Large intestine (tissue), 12 donors: ENCODE measurements around the gene KHDRBS2. TPM values are rescaled to one million over a fixed set of nuclear protein-coding genes. Genes with fewer than 3 reads are reported as not detected.

ENCODE experiments used
- DNase-seq, 2 donors: peaks; one replicate each; pipeline versions ENCODE4 v3.0.0 to v3.0.0-alpha.2; 2013
- H3K27ac ChIP-seq: one replicate; pipeline ENCODE4 v1.5.1; 2013; ENCODE audit warnings: low read length
- H3K27me3 ChIP-seq: 2 replicates; pipeline ENCODE4 v1.6.1; 2013; ENCODE audit warnings: low read length; ENCODE audit not compliant: control insufficient read depth, insufficient read depth
- H3K36me3 ChIP-seq: 2 replicates; pipeline ENCODE4 v1.6.1; 2013; ENCODE audit warnings: low read length; ENCODE audit not compliant: control insufficient read depth, insufficient read depth
- H3K4me1 ChIP-seq: one replicate; pipeline ENCODE4 v1.6.1; 2013; ENCODE audit warnings: low read length; ENCODE audit not compliant: control insufficient read depth, insufficient read depth
- H3K4me3 ChIP-seq: one replicate; pipeline ENCODE4 v1.5.1; 2013; ENCODE audit warnings: low read length
- H3K9me3 ChIP-seq: one replicate; pipeline ENCODE4 v1.6.1; 2013; ENCODE audit warnings: mild to moderate bottlenecking, low read depth, low read length, moderate library complexity; ENCODE audit not compliant: control insufficient read depth
- WGBS: methylation state at CpG from one replicate; pipeline ENCODE4 v1.1.5; 2013; ENCODE audit warnings: low lambda C conversion rate; ENCODE audit not compliant: insufficient coverage; 5-methylcytosine and 5-hydroxymethylcytosine counted together
- long read RNA-seq, 11 donors: transcript quantifications; one replicate each; lab custom pipeline, GENCODE V29; 2026
- polyA plus RNA-seq: library from polyadenylated mRNA; unstranded; fragments of 120-200 nt; gene quantifications from one replicate; pipeline ENCODE4 v1.2.1, GENCODE V29; 2013

KHDRBS2 gene
- polyA plus RNA-seq, result 7.0 TPM
- long read RNA-seq, donor 1, result 0 reads
- long read RNA-seq, donor 2, result 0 reads
- long read RNA-seq, donor 3, result 0 reads
- long read RNA-seq, donor 4, result 0 reads
- long read RNA-seq, donor 5, result 0 reads
- long read RNA-seq, donor 6, partial matches to known transcripts, result 0 of 2 reads
- long read RNA-seq, donor 6, other reads (novel, unspliced or antisense), result 0 of 2 reads
- long read RNA-seq, donor 7, result 0 reads
- long read RNA-seq, donor 8, result 0 reads
- long read RNA-seq, donor 9, result 0 reads
- long read RNA-seq, donor 10, partial matches to known transcripts, result 0 of 1 reads
- long read RNA-seq, donor 10, other reads (novel, unspliced or antisense), result 0 of 1 reads
- long read RNA-seq, donor 11, partial matches to known transcripts, result 0 of 3 reads
- long read RNA-seq, donor 11, other reads (novel, unspliced or antisense), result 0 of 3 reads

DNA sequence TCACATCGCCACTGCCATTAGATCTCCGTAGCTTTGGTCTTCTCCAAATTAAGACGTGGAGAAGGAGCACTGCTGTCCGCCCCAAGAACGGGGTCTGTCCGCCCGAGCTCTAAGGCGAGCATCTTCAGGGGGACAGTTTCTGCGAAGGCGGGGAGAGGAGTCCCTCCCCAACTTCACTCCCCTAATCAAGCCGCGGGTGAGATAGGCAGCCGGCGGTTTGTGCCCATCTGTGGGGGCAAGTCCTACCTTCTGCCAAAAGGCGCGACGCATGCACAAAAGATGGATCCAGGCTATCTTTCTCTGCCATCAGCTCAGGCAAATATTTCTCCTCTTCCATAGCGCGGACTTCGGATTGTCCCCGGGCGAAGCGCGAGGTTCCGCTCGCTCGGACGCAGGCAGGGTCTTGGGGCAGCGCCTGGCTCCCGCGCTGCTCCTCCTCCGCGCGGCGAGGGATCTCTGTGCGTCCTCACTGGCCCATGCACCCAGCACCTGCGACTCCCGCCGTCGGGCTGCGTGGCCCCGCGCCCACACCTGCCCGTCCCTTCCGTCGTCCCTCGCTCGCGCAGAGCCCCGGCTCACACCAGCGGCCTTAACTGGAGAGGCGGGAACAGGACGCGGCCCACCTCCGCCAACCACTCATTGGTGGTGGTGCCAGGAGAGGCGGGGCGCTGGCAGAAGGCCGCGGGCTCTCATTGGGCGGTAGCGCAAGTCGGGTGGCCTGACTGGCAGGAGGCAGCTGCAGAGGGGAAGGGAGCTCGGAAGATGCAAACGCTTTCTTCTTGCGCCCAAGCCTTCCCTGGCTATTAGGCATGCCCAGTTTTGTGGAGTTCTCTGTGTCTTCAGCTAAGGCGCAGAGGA, at the start of gene KHDRBS2:
Gene KHDRBS2 (minus strand): TSS at position 614 of the 858 bp plus-strand sequence.
- peak within 1 kb of the TSS; percentile 84 for H3K27ac ChIP-seq
- no peaks in the 10 kb centered on the region for H3K36me3 ChIP-seq
- peak; percentile 91 to 96 for DNase-seq
- H3K4me3 ChIP-seq, result peak within 1 kb of the TSS; percentile 73
- H3K4me1 ChIP-seq, result peaks cover 8% of the 10 kb centered on the region
- no peaks in the 10 kb centered on the region for H3K9me3 ChIP-seq
- no peaks in the 10 kb centered on the region for H3K27me3 ChIP-seq
- 0% methylated on average over 2 of the region's 66 CpGs for whole genome bisulfite sequencing

DNA sequence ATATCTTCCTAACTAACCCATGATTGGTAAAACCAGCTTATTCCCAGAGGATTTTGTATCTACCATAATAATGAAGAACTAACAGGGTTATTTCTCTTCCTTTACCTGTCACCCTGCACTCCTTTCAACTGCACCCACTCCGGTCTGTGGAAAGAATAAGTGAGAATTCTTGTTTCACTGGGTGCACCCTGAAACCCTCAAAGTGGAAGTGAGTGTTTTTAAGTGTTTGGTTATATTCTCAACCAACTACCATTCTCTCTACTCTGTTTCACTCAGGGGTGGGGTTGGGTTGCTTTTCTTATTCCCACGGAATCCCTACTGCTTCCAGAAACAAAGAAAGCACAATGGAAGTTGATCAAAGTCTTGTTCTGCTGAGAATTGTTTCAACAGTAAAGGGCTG, 42.6 kb upstream of the KHDRBS2 start:
- H3K9me3 ChIP-seq, result no peaks in the 10 kb centered on the region
- no CpG with 5 or more reads among the region's 2 CpGs for WGBS
- H3K27ac ChIP-seq, result no peak overlapping the region
- H3K27me3 ChIP-seq, result no peaks in the 10 kb centered on the region
- no peaks in the 10 kb centered on the region for H3K4me1 ChIP-seq
- no peak for DNase-seq
- H3K36me3 ChIP-seq, result no peaks in the 10 kb centered on the region
- H3K4me3 ChIP-seq, result no peak overlapping the region

DNA sequence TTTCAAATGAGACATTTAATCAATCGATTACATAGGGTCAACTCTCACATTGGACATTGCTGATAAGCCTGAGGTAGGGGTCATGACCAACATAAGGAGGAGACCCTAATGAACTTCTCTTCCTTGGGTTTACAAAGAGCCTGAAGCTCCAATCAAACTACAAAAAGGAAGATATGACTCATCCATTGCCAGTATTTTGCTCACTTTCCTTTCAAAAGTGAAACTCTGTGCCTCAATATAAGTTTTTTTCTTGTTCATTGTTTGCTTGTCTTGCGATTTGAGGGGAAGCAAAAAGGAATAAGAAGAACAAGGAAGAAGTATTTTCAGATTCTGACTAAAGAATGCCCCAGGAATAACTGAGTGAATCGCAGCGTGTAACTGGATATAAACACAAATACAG, 38.8 kb upstream of the KHDRBS2 start:
- WGBS, result 86% methylated on average over 2 of the region's 4 CpGs
- no peak overlapping the region for H3K4me3 ChIP-seq
- no peaks in the 10 kb centered on the region for H3K27me3 ChIP-seq
- H3K36me3 ChIP-seq, result no peaks in the 10 kb centered on the region
- no peaks in the 10 kb centered on the region for H3K9me3 ChIP-seq
- H3K27ac ChIP-seq, result no peak overlapping the region
- no peak for DNase-seq
- H3K4me1 ChIP-seq, result no peaks in the 10 kb centered on the region

DNA sequence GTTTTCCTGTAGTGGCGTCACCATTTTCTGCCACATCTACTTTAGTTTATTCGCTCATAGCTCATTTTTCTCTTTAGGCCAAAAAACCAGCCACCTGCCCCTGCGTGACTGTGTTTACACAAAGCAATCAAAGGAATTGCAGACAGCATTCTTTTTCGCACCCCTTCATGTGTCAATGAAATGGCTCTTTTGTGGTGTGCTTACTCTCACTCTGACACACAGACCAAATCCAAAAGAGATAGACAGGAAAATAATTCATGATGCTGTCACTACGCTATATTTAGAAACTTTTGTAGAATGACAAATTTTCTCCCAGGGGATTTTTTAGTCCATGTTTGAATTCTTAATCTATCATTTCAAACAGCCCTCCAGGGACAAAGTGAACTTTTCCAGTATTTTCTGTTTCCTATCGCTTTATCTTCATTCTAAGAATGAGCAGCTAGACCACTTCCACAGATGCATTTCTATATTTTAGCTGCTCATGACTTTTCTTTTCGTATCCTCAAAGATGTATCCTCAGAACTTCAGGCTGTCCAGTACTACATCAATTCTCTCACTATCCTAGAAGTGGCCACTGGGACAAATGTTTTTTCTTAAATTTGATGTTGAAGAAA, 37.9 kb upstream of the KHDRBS2 start:
- H3K9me3 ChIP-seq, result no peaks in the 10 kb centered on the region
- WGBS, result 95% methylated on average over 4 of the region's 7 CpGs
- no peaks in the 10 kb centered on the region for H3K27me3 ChIP-seq
- H3K27ac ChIP-seq, result no peak overlapping the region
- DNase-seq, result no peak
- H3K36me3 ChIP-seq, result no peaks in the 10 kb centered on the region
- H3K4me1 ChIP-seq, result no peaks in the 10 kb centered on the region
- no peak overlapping the region for H3K4me3 ChIP-seq

DNA sequence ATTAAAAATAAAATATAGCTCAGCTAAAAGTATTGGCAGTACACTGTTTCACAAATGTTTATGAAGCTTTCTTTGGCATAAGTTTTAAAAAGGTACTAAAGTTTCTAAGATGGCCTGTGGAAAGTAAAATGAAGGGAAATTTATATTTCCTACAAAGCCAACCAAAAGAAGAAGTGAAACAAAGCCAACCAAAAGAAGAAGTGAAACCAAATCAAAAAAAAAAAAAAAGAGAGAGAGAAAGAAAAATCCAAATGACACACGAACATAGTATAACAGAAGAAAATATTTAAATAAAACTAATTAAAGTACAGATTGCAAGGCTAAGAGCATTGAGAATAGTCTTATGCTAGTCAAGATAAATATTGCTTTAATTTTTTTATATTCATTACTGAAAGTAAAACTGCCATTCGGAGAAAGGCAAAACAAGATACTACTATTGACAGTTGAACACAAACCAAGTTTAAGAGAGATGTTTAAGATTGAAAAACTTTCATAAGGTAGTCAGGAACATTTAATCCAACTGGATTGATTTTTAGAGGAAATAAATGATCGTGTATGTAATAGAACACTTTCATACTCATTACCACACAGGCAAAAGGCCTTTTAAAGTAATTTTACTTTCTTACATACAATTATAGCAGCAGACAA, 12.8 kb upstream of the KHDRBS2 start:
- DNase-seq, result no peak
- 100% methylated on average over 2 of the region's 3 CpGs for WGBS
- Histone ChIP-seq H3K27me3 (no peaks in the 10 kb centered on the region), H3K9me3 (no peaks in the 10 kb centered on the region), H3K27ac (no peak overlapping the region), H3K4me3 (no peak overlapping the region), H3K4me1 (peaks cover 6% of the 10 kb centered on the region), H3K36me3 (no peaks in the 10 kb centered on the region)

DNA sequence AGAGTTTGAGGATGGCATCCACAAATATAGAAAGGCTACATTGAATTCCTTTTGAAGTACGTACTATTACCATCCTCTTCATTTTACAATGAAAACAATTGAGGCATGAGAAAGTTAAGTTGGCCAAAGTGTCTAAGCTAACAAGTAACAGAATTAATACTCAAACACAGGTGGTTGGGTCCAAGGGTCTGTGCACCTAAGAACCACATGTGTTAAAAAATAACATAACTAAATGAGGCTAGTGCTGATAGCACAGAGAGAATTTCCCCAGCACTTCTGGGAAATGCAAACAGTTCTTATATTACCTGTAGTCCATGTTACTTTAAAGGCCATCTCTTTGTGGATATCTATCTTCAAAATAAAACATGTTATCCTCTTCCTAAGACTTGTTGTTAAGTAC, 10.5 kb upstream of the KHDRBS2 start:
- H3K4me1 ChIP-seq, result peaks cover 6% of the 10 kb centered on the region
- no peak overlapping the region for H3K4me3 ChIP-seq
- H3K27me3 ChIP-seq, result no peaks in the 10 kb centered on the region
- no peaks in the 10 kb centered on the region for H3K9me3 ChIP-seq
- WGBS, result 50% methylated on average over 1 of the region's 1 CpG
- H3K27ac ChIP-seq, result peak overlapping the region; percentile 9
- peak; percentile 30 to 78 for DNase-seq
- no peaks in the 10 kb centered on the region for H3K36me3 ChIP-seq

DNA sequence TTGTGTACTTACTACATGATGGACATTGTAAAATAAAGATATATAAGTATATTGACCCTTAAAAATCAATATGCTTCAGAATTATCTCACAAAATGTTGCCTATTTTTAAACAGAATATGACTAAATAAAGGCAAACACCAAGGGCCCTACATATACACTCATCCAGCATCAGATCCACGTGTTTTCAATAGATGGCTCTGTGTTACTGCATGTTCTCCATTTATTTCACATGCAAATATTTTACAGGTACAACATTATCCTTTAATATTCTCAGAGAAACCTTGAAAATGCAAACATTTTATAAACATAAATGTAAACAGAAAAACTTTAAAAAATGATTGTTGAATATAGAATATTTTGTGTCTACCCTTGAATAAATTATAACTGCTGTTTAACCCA, 2.9 kb upstream of the KHDRBS2 start:
- Histone ChIP-seq H3K36me3 (no peaks in the 10 kb centered on the region), H3K27ac (no peak overlapping the region), H3K9me3 (no peaks in the 10 kb centered on the region), H3K27me3 (no peaks in the 10 kb centered on the region), H3K4me3 (no peak overlapping the region), H3K4me1 (peaks cover 5% of the 10 kb centered on the region)
- DNase-seq, result no peak
- 80% methylated on average over 1 of the region's 1 CpG for WGBS

DNA sequence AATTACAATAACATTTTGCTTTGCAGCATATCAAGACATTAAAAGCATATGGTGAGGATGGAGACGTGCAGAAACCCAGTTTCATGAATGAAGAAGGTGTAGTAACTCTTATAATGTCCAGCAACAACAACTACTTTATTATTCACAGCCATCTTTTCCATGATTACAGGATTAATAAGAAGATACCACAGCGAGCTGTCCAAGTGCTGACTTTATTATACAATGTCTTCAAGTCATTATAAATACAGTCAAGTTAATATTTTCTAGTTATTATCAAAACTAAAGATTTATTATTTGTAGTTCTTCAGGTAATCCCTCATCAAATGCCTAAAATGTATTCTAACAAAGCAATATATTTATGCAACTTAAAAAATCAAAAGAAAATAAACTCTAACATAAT, 2.5 kb upstream of the KHDRBS2 start:
- 100% methylated on average over 1 of the region's 2 CpGs for WGBS

DNA sequence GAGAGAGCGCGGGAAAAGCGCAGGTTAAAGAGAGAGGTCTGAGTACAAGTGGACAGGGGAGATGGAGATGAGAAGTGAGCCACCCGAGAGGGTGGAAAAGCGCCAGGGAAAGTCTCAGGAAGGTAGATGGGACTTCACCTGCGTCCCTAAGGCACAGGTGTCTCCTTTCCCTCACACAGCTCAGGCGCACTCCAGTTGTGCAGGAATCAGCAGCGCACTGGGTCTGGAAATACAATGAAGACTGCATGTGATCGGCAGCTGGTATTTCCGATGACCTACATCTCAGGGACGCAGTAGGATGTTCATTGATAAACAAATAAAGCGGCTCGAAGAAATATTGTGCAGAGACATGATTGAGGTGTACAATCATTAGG, 432 bp upstream of the KHDRBS2 start:
- H3K4me3 ChIP-seq, result peak overlapping the region; percentile 73
- no peaks in the 10 kb centered on the region for H3K36me3 ChIP-seq
- peak overlapping the region; percentile 75 for H3K27ac ChIP-seq
- no peak for DNase-seq
- 0% methylated on average over 3 of the region's 13 CpGs for WGBS
- H3K27me3 ChIP-seq, result no peaks in the 10 kb centered on the region
- H3K9me3 ChIP-seq, result no peaks in the 10 kb centered on the region
- H3K4me1 ChIP-seq, result peaks cover 8% of the 10 kb centered on the region

More for the DNA sequence above, 2.5 kb upstream of the KHDRBS2 start:
- H3K27me3 ChIP-seq, result no peaks in the 10 kb centered on the region
- H3K36me3 ChIP-seq, result no peaks in the 10 kb centered on the region
- no peak for DNase-seq
- no peak overlapping the region for H3K27ac ChIP-seq
- H3K9me3 ChIP-seq, result no peaks in the 10 kb centered on the region
- H3K4me1 ChIP-seq, result peaks cover 5% of the 10 kb centered on the region
- H3K4me3 ChIP-seq, result no peak overlapping the region

DNA sequence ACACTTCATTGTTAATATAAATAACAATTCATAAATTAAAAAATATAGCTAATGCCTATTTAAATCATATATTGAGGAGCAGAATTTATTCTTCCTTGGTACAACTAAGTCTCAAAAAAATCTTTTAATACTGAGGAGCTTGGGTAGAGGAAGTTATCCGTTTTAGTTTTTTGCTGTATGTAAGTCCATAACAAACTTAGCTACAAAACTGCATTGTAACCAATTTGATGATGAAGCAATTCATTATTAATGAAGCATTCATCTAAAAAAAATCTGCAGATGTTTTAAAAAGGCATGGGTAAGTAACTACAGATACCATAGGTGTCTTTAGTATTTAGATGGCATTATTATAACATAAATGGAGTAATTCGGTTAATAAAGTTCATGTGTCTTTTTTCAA, 1.3 kb downstream of the KHDRBS2 start:
- no peak for DNase-seq
- 14% methylated on average over 1 of the region's 2 CpGs for WGBS
- Histone ChIP-seq H3K4me3 (peak overlapping the region; percentile 73), H3K27me3 (no peaks in the 10 kb centered on the region), H3K36me3 (no peaks in the 10 kb centered on the region), H3K4me1 (peaks cover 8% of the 10 kb centered on the region), H3K27ac (no peak overlapping the region), H3K9me3 (no peaks in the 10 kb centered on the region)
